HepG2 (cell line): Measurements from ENCODE around the gene CAMKK1. TPM values are rescaled to one million over a fixed set of nuclear protein-coding genes. Genes with fewer than 3 reads are reported as not detected.

Experiments
- ATAC-seq: fragments of 200-7000 bp; cut with Tn5 transposase; 3 replicates; pipeline ENCODE4 v1.9.1; 2020; ENCODE audit warnings: mild to moderate bottlenecking, moderate library complexity
- BruUV-seq: library from RNA; stranded (reverse); fragments of 400-500 nt; replicated peaks from 2 replicates; lab custom pipeline; 2021; lab: Mats Ljungman, UMichigan
- CTCF ChIA-PET: fragments of 300-600 bp; formaldehyde crosslinking; extraction: SDS; loops from one replicate; lab custom pipeline; 2021; ENCODE audit warnings: low total read pairs, inconsistent platforms, low intra/inter-chr PET ratio; lab: Yijun Ruan, JAX
- POLR2A ChIA-PET: fragments of 350-600 bp; sonication (Branson Sonifier 250); formaldehyde crosslinking; loops from one replicate; lab custom pipeline; 2020; ENCODE audit warnings: antibody characterized with exemption, inconsistent platforms; lab: Yijun Ruan, JAX
- DNase-seq: peaks from one replicate; pipeline ENCODE4 v3.0.0-alpha.2; 2015; ENCODE audit warnings: low spot score
- FAIRE-seq: peaks from 3 replicates; lab custom pipeline; 2011; peaks lifted over from hg19 to GRCh38; lab: Jason Lieb, UNC
- H2AFZ ChIP-seq: one replicate; pipeline ENCODE4 v1.6.1; 2011; ENCODE audit warnings: low read length, inconsistent platforms
- H3K27ac ChIP-seq: fragments of 300-600 bp; 3 replicates; pipeline ENCODE4 v1.8.0; 2011; ENCODE audit warnings: mixed run types, mild to moderate bottlenecking, mixed read lengths, low read length, inconsistent platforms; ENCODE audit not compliant: insufficient read depth; ENCODE audit errors: extremely low read length
- H3K27me3 ChIP-seq, 2 experiments: fragments of 200-600 bp in 1 of 2; 2 replicates in 1 of 2; 3 replicates in 1 of 2; pipeline versions ENCODE4 v1.6.0 to v1.8.0; 2011; ENCODE audit warnings: low read length in 2 of 2, mild to moderate bottlenecking in 2 of 2, moderate library complexity in 2 of 2, inconsistent platforms in 1 of 2; ENCODE audit not compliant: insufficient read depth in 2 of 2, control insufficient read depth in 1 of 2
- H3K36me3 ChIP-seq, 2 experiments: fragments of 200-600 bp in 1 of 2; replicated peaks in 1 of 2; 2 replicates in 1 of 2; 3 replicates in 1 of 2; pipeline versions ENCODE4 v1.5.1 to v1.8.0; 2011; ENCODE audit warnings: low read length in 2 of 2, inconsistent platforms in 1 of 2; ENCODE audit not compliant: insufficient read depth in 2 of 2, control insufficient read depth in 1 of 2
- H3K4me1 ChIP-seq: 2 replicates; pipeline ENCODE4 v1.5.1; 2012; ENCODE audit warnings: low read length, inconsistent platforms; ENCODE audit not compliant: insufficient read depth
- H3K4me2 ChIP-seq: 2 replicates; pipeline ENCODE4 v1.6.0; 2011; ENCODE audit warnings: low read depth, low read length, inconsistent platforms
- H3K4me3 ChIP-seq, 3 experiments: fragments of 200-600 bp in 1 of 3; sonication (generic), shearing (Covaris generic) in 1 of 3; replicated peaks in 1 of 3; 2 replicates each; pipeline ENCODE4 v1.5.1; 2011 to 2016; ENCODE audit warnings: low read length in 3 of 3, inconsistent platforms in 2 of 3, low read depth in 2 of 3, mild to moderate bottlenecking in 2 of 3, control low read depth in 1 of 3, mixed read lengths in 1 of 3; ENCODE audit not compliant: insufficient read depth in 1 of 3
- H3K79me2 ChIP-seq: one replicate; pipeline ENCODE4 v1.6.1; 2011; ENCODE audit warnings: low read length, inconsistent platforms; ENCODE audit not compliant: insufficient read depth
- H3K9ac ChIP-seq: 2 replicates; pipeline ENCODE4 v1.6.0; 2011; ENCODE audit warnings: mild to moderate bottlenecking, low read depth, low read length, inconsistent platforms; ENCODE audit not compliant: insufficient read depth
- H3K9me3 ChIP-seq: 2 replicates; pipeline ENCODE4 v1.5.1; 2012; ENCODE audit warnings: mild to moderate bottlenecking, low read length
- H4K20me1 ChIP-seq: 2 replicates; pipeline ENCODE4 v1.6.0; 2011; ENCODE audit warnings: inconsistent platforms, mild to moderate bottlenecking, low read length, moderate library complexity; ENCODE audit not compliant: insufficient read depth
- CBX5 ChIP-seq: sonication (generic); formaldehyde crosslinking; IDR thresholded peaks from 2 replicates; pipeline ENCODE4 v1.4.0; 2020; ENCODE audit warnings: missing genetic modification reagents, borderline replicate concordance
- CEBPB ChIP-seq: IDR thresholded peaks from 2 replicates; pipeline ENCODE4 v1.6.1; 2011; ENCODE audit warnings: low read depth, low read length, improper control_type of control experiment, borderline replicate concordance
- ZNF780A ChIP-seq: sonication (generic); formaldehyde crosslinking; IDR thresholded peaks from 2 replicates; pipeline ENCODE4 v1.8.0; 2022; ENCODE audit warnings: mild to moderate bottlenecking, missing genetic modification reagents, moderate library complexity
- WGBS: methylation state at CpG from one replicate; pipeline ENCODE4 v1.1.6; 2017; ENCODE audit warnings: low lambda C conversion rate; 5-methylcytosine and 5-hydroxymethylcytosine counted together
- in situ Hi-C: cut with HindIII; loops from 2 replicates; pipeline ENCODE4 v1.10.0; 2017; ENCODE audit warnings: low pct_unique_long_range_greater_than_20kb; ENCODE audit not compliant: extremely low pct_ligation_motif_present
- intact Hi-C: fragments of 100-400 bp; cut with micrococcal nuclease; formaldehyde crosslinking; loops from one replicate; pipeline ENCODE4 v1.10.0; 2022; ENCODE audit not compliant: unreplicated experiment
- polyA plus RNA-seq, 8 experiments: library from polyadenylated mRNA; depleted of rRNA in 3 of 8; stranded (reverse) in 7 of 8; unstranded in 1 of 8; fragments of >200 nt; fragmentation: Illumina TruSeq in 4 of 8; extraction: Trizol in 4 of 8; gene quantifications; 2 replicates each; pipeline versions ENCODE4 v1.2.1 to v1.2.3, GENCODE V29; 2011 to 2016; ENCODE audit warnings: low read depth in 4 of 8, missing spikeins in 1 of 8, mixed read lengths in 1 of 8; ENCODE audit not compliant: insufficient read depth in 1 of 8
- total RNA-seq, 5 experiments: library from RNA; depleted of rRNA; stranded (reverse); fragments of >200 nt; fragmentation: Illumina TruSeq; extraction: Trizol; gene quantifications; 2 replicates each; pipeline ENCODE4 v1.2.3, GENCODE V29; 2016; ENCODE audit warnings: low read depth in 1 of 5
- TF ChIP-seq, protein P1 (sequence below): sonication (generic); formaldehyde crosslinking; IDR thresholded peaks from 2 replicates; pipeline ENCODE4 v1.4.0; 2020; ENCODE audit warnings: missing genetic modification reagents, borderline replicate concordance
- TF ChIP-seq, protein P2 (sequence below): sonication (generic); formaldehyde crosslinking; IDR thresholded peaks from 2 replicates; pipeline ENCODE4 v1.4.0; 2020; ENCODE audit warnings: missing genetic modification reagents
- TF ChIP-seq, protein P3 (sequence below): sonication (generic); formaldehyde crosslinking; IDR thresholded peaks from 2 replicates; pipeline ENCODE4 v1.4.0; 2020; ENCODE audit warnings: missing genetic modification reagents

The CAMKK1 gene
- total and polyA plus RNA-seq, 2 of the 13 experiments (the other 11 are each of a cell fraction or from before 2014, with no cell fraction given), result 1.5 to 1.6 TPM

GRCh38 chr17:3835410-3836229 is 57.2 kb downstream of the CAMKK1 start:
- no peak for FAIRE-seq
- no peak overlapping the region for H3K27ac ChIP-seq
- no peak overlapping the region for H3K4me2 ChIP-seq
- in situ Hi-C loops (no loop called here), intact Hi-C loops (no loop called here)
- ATAC-seq, result no peak
- WGBS, result 91% methylated on average over 14 of the region's 14 CpGs
- H3K4me1 ChIP-seq, result no peaks in the 10 kb centered on the region
- no peak overlapping the region for H3K9ac ChIP-seq
- no peaks in the 10 kb centered on the region for H3K9me3 ChIP-seq
- no peak overlapping the region for H3K4me3 ChIP-seq
- peaks cover 10% of the 10 kb centered on the region for H3K79me2 ChIP-seq
- no peak for DNase-seq
- H3K36me3 ChIP-seq, result peaks cover 19 to 44% of the 10 kb centered on the region in 2 experiments
- H4K20me1 ChIP-seq, result no peaks in the 10 kb centered on the region
- POLR2A ChIA-PET, result no interaction called here
- BruUV-seq, result no TSS peak
- CTCF ChIA-PET, result no interaction called here
- no peaks in the 10 kb centered on the region for H3K27me3 ChIP-seq
- no peak overlapping the region for H2AFZ ChIP-seq
- TF ChIP-seq CBX5 (CRISPR knock-in tag) (no peak), ZNF780A (CRISPR knock-in tag) (no peak), CEBPB (0 out of 2 replicates have a peak, but pooled peaks have one; percentile 35)
- TF ChIP-seq, protein P1, sequence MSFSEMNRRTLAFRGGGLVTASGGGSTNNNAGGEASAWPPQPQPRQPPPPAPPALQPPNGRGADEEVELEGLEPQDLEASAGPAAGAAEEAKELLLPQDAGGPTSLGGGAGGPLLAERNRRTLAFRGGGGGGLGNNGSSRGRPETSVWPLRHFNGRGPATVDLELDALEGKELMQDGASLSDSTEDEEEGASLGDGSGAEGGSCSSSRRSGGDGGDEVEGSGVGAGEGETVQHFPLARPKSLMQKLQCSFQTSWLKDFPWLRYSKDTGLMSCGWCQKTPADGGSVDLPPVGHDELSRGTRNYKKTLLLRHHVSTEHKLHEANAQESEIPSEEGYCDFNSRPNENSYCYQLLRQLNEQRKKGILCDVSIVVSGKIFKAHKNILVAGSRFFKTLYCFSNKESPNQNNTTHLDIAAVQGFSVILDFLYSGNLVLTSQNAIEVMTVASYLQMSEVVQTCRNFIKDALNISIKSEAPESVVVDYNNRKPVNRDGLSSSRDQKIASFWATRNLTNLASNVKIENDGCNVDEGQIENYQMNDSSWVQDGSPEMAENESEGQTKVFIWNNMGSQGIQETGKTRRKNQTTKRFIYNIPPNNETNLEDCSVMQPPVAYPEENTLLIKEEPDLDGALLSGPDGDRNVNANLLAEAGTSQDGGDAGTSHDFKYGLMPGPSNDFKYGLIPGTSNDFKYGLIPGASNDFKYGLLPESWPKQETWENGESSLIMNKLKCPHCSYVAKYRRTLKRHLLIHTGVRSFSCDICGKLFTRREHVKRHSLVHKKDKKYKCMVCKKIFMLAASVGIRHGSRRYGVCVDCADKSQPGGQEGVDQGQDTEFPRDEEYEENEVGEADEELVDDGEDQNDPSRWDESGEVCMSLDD (CRISPR knock-in tag), result no peak
- TF ChIP-seq, protein P2, sequence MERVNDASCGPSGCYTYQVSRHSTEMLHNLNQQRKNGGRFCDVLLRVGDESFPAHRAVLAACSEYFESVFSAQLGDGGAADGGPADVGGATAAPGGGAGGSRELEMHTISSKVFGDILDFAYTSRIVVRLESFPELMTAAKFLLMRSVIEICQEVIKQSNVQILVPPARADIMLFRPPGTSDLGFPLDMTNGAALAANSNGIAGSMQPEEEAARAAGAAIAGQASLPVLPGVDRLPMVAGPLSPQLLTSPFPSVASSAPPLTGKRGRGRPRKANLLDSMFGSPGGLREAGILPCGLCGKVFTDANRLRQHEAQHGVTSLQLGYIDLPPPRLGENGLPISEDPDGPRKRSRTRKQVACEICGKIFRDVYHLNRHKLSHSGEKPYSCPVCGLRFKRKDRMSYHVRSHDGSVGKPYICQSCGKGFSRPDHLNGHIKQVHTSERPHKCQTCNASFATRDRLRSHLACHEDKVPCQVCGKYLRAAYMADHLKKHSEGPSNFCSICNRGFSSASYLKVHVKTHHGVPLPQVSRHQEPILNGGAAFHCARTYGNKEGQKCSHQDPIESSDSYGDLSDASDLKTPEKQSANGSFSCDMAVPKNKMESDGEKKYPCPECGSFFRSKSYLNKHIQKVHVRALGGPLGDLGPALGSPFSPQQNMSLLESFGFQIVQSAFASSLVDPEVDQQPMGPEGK (CRISPR knock-in tag), result no peak
- TF ChIP-seq, protein P3, sequence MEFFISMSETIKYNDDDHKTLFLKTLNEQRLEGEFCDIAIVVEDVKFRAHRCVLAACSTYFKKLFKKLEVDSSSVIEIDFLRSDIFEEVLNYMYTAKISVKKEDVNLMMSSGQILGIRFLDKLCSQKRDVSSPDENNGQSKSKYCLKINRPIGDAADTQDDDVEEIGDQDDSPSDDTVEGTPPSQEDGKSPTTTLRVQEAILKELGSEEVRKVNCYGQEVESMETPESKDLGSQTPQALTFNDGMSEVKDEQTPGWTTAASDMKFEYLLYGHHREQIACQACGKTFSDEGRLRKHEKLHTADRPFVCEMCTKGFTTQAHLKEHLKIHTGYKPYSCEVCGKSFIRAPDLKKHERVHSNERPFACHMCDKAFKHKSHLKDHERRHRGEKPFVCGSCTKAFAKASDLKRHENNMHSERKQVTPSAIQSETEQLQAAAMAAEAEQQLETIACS (CRISPR knock-in tag), result no peak
- TF ChIP-seq, all 625 proteins: peak for 1
